HepG2 (cell line): ENCODE results near the gene DPEP3. TPM values are rescaled to one million over a fixed set of nuclear protein-coding genes. Genes with fewer than 3 reads are reported as not detected.

Source experiments
- AGO1 ChIP-seq: fragments of 200-400 bp; formaldehyde crosslinking; IDR thresholded peaks from 2 replicates; pipeline ENCODE4 v1.6.1; 2017; ENCODE audit warnings: mild to moderate bottlenecking, low read depth, low read length, moderate library complexity; ENCODE audit not compliant: poor library complexity, severe bottlenecking
- ARNTL ChIP-seq: sonication (generic); formaldehyde crosslinking; IDR thresholded peaks from 2 replicates; pipeline ENCODE4 v1.4.0; 2020; ENCODE audit warnings: mild to moderate bottlenecking, missing genetic modification reagents
- ATM ChIP-seq: fragments of 450-650 bp; IDR thresholded peaks from 2 replicates; pipeline ENCODE4 v1.7.1; 2017; ENCODE audit warnings: mild to moderate bottlenecking, borderline replicate concordance
- CREB3 ChIP-seq: sonication (generic); formaldehyde crosslinking; IDR thresholded peaks from 2 replicates; pipeline ENCODE4 v1.5.0; 2020; ENCODE audit warnings: missing genetic modification reagents
- E2F5 ChIP-seq: sonication (generic); formaldehyde crosslinking; conservative IDR thresholded peaks from 2 replicates; pipeline ENCODE4 v1.4.0; 2020; ENCODE audit warnings: missing genetic modification reagents
- KLF13 ChIP-seq: sonication (generic); formaldehyde crosslinking; IDR thresholded peaks from 2 replicates; pipeline ENCODE4 v1.4.0; 2020; ENCODE audit warnings: mild to moderate bottlenecking, missing genetic modification reagents
- MIER2 ChIP-seq: IDR thresholded peaks from 2 replicates; pipeline ENCODE4 v1.6.1; 2016; ENCODE audit warnings: missing biosample characterization, missing genetic modification reagents
- PRPF4 ChIP-seq: fragments of 200-400 bp; formaldehyde crosslinking; IDR thresholded peaks from 2 replicates; pipeline ENCODE4 v1.6.1; 2016; ENCODE audit warnings: low read length, low read depth; ENCODE audit not compliant: poor library complexity, severe bottlenecking
- ZBTB40 ChIP-seq, 2 experiments: fragments of 450-650 bp in 1 of 2; sonication (generic) in 1 of 2; formaldehyde crosslinking in 1 of 2; IDR thresholded peaks; 2 replicates each; pipeline versions ENCODE4 v1.6.1 to v1.8.0; 2016 to 2022; ENCODE audit warnings: antibody characterized with exemption in 1 of 2, mild to moderate bottlenecking in 1 of 2, missing genetic modification reagents in 1 of 2
- ZFP41 ChIP-seq: sonication (generic); formaldehyde crosslinking; IDR thresholded peaks from 2 replicates; pipeline ENCODE4 v1.4.0; 2020; ENCODE audit warnings: mild to moderate bottlenecking, missing genetic modification reagents, borderline replicate concordance
- ZNF333 ChIP-seq: sonication (generic); formaldehyde crosslinking; IDR thresholded peaks from 2 replicates; pipeline ENCODE4 v1.4.0; 2020; ENCODE audit warnings: mild to moderate bottlenecking, missing genetic modification reagents, borderline replicate concordance
- ZNF607 ChIP-seq: sonication (generic); formaldehyde crosslinking; IDR thresholded peaks from 2 replicates; pipeline ENCODE4 v1.5.1; 2020; ENCODE audit warnings: missing genetic modification reagents, mild to moderate bottlenecking, borderline replicate concordance
- polyA plus RNA-seq, 8 experiments: library from polyadenylated mRNA; depleted of rRNA in 3 of 8; stranded (reverse) in 7 of 8; unstranded in 1 of 8; fragments of >200 nt; fragmentation: Illumina TruSeq in 4 of 8; extraction: Trizol in 4 of 8; gene quantifications; 2 replicates each; pipeline versions ENCODE4 v1.2.1 to v1.2.3, GENCODE V29; 2011 to 2016; ENCODE audit warnings: low read depth in 4 of 8, missing spikeins in 1 of 8, mixed read lengths in 1 of 8; ENCODE audit not compliant: insufficient read depth in 1 of 8
- total RNA-seq, 5 experiments: library from RNA; depleted of rRNA; stranded (reverse); fragments of >200 nt; fragmentation: Illumina TruSeq; extraction: Trizol; gene quantifications; 2 replicates each; pipeline ENCODE4 v1.2.3, GENCODE V29; 2016; ENCODE audit warnings: low read depth in 1 of 5

DPEP3 gene
- total and polyA plus RNA-seq, 2 of the 13 experiments (the other 11 are each of a cell fraction or from before 2014, with no cell fraction given) = not detected

GRCh38 chr16:67968400-67969253, 11.7 kb downstream of the DPEP3 start, which contains the start of gene SLC12A4 (continued):
- TF ChIP-seq ZBTB40 (IDR thresholded peaks at IDR 0.05) (no peak), ZBTB40 (CRISPR knock-in tag; IDR thresholded peaks at IDR 0.05) (peak; percentile 43; the same call in 1 of the 2 replicates), PRPF4 (no peak), KLF13 (CRISPR knock-in tag) (no peak), MIER2 (CRISPR knock-in tag) (no peak; the same call in 1 of the 2 replicates), ATM (no peak), ZNF333 (peak; percentile 83; the same call in 1 of the 2 replicates), ZFP41 (CRISPR knock-in tag) (peak; percentile 58), CREB3 (CRISPR knock-in tag) (0 out of 2 replicates have a peak, but pooled peaks have one; percentile 23), ARNTL (CRISPR knock-in tag) (peak; percentile 44; the same call in 1 of the 2 replicates), ZNF607 (peak; percentile 6), AGO1 (no peak), E2F5 (peak; percentile 88)
